Fibroblast of lung (primary cell): ENCODE data around the gene DOC2A.

Source experiments
- EZH2 ChIP-seq: IDR thresholded peaks from 2 replicates; pipeline ENCODE4 v1.5.1; 2012; ENCODE audit warnings: low read length, control low read depth, mild to moderate bottlenecking; ENCODE audit errors: missing control alignments
- TF ChIP-seq, protein P1 (sequence below), 2 donors: IDR thresholded peaks in 1 of 2; conservative IDR thresholded peaks in 1 of 2; 1 replicate in 1 of 2; 2 replicates in 1 of 2; pipeline ENCODE4 v1.5.1; 2011 to 2012; ENCODE audit warnings: low read length in 2 of 2, control low read depth in 1 of 2, inconsistent platforms in 1 of 2, low read depth in 1 of 2, mild to moderate bottlenecking in 1 of 2

DNA sequence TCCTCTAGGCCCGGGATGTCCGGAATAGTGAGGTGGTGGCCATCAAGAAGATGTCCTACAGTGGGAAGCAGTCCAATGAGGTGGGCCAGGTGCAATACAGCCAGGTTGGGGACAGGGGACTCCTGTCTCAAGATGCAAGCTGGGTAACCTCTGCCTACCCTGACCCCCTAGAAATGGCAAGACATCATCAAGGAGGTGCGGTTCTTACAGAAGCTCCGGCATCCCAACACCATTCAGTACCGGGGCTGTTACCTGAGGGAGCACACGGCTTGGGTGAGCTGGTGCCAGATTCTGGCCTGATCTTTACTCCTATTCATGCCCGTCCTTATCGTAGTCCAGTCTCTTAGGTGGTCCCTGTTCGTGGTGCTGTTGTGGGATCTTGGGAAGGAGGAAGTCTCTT is 32.7 kb downstream of the DOC2A start:
- TF ChIP-seq, protein P1, sequence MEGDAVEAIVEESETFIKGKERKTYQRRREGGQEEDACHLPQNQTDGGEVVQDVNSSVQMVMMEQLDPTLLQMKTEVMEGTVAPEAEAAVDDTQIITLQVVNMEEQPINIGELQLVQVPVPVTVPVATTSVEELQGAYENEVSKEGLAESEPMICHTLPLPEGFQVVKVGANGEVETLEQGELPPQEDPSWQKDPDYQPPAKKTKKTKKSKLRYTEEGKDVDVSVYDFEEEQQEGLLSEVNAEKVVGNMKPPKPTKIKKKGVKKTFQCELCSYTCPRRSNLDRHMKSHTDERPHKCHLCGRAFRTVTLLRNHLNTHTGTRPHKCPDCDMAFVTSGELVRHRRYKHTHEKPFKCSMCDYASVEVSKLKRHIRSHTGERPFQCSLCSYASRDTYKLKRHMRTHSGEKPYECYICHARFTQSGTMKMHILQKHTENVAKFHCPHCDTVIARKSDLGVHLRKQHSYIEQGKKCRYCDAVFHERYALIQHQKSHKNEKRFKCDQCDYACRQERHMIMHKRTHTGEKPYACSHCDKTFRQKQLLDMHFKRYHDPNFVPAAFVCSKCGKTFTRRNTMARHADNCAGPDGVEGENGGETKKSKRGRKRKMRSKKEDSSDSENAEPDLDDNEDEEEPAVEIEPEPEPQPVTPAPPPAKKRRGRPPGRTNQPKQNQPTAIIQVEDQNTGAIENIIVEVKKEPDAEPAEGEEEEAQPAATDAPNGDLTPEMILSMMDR (conservative IDR thresholded peaks at IDR 0.05 in 1 of 2, IDR thresholded peaks at IDR 0.05 in 1 of 2; ENCODE audit: low read depth in 1 of 2, low read length in 2 of 2): no peak
- no peak for TF ChIP-seq EZH2
